Right atrium auricular region (tissue), 2 donors: ENCODE results near the gene FAM241A. TPM values are rescaled to one million over a fixed set of nuclear protein-coding genes. Genes with fewer than 3 reads are reported as not detected.
A peak's percentile ranks its signal among the peaks of the same experiment; 100 is the strongest.

Experiments used
- DNase-seq: peaks from one replicate; pipeline ENCODE4 v3.0.0-alpha.2; 2019; ENCODE audit warnings: low spot score
- H3K27ac ChIP-seq, 2 donors: fragments of 200-600 bp; sonication (generic); 1 replicate in 1 of 2; 2 replicates in 1 of 2; pipeline ENCODE4 v1.5.1; 2016 to 2019
- H3K27me3 ChIP-seq, 2 donors: fragments of 200-600 bp; sonication (generic); one replicate each; pipeline versions ENCODE4 v1.5.1 to v1.6.0; 2017 to 2019
- H3K36me3 ChIP-seq: fragments of 200-600 bp; sonication (generic); one replicate; pipeline ENCODE4 v1.5.1; 2016
- H3K4me1 ChIP-seq, 2 donors: fragments of 200-600 bp; sonication (generic); one replicate each; pipeline versions ENCODE4 v1.5.1 to v1.6.0; 2017 to 2019
- H3K4me3 ChIP-seq, 2 donors: fragments of 200-600 bp; sonication (generic); 1 replicate in 1 of 2; 2 replicates in 1 of 2; pipeline ENCODE4 v1.5.1; 2017 to 2019; ENCODE audit warnings: mild to moderate bottlenecking in 1 of 2, moderate library complexity in 1 of 2
- H3K9me3 ChIP-seq, 2 donors: fragments of 200-600 bp; sonication (generic); one replicate each; pipeline ENCODE4 v1.5.1; 2019
- total RNA-seq, 2 donors: library from RNA; depleted of rRNA; stranded (reverse); fragments of >200 nt; gene quantifications; one replicate each; pipeline ENCODE4 v1.1.0, GENCODE V29; 2016
- TF ChIP-seq, protein P1 (sequence below), 2 donors: fragments of 200-600 bp; sonication (generic); IDR thresholded peaks; one replicate each; pipeline ENCODE4 v1.5.1; 2019; ENCODE audit warnings: antibody characterized with exemption in 2 of 2

The FAM241A gene
- total RNA-seq, 2 donors from 2014 or later: 6.0 to 6.7 TPM

DNA sequence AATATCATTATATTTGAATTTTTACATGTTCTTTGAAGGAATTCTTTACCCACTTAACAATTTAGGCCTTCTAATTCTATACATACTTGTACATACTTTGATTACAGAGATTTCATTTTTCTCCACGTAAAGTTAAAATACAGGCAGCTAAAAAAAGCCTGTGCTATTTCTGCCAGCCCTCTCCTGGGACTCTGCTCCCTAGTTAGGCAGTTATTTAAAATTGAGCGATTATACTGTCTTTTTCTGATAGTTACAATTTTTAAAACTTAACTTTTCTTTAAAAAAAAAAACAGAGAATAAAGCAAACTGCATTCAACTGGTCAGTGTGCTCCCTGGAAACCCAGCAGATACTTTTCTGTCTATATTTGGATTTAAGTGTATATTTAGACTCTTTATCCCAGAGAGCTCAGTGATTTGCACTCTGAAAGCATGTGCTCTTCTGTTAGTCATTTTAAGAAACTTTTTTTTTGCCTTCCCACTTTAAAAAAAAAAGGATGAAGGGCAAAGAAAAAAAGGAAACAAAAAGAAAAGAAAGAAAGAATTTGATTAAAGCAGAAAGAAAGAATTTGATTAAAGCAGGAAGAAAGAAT lies 18.1 kb upstream of the FAM241A start:
- H3K27ac ChIP-seq: peak overlapping the region in 1 of 2 donors; percentile 25
- DNase-seq: no peak
- H3K4me3 ChIP-seq: no peak overlapping the region
- peaks cover 0 to 5% of the 10 kb centered on the region in 2 donors for H3K4me1 ChIP-seq
- H3K9me3 ChIP-seq: no peaks in the 10 kb centered on the region
- TF ChIP-seq, protein P1, sequence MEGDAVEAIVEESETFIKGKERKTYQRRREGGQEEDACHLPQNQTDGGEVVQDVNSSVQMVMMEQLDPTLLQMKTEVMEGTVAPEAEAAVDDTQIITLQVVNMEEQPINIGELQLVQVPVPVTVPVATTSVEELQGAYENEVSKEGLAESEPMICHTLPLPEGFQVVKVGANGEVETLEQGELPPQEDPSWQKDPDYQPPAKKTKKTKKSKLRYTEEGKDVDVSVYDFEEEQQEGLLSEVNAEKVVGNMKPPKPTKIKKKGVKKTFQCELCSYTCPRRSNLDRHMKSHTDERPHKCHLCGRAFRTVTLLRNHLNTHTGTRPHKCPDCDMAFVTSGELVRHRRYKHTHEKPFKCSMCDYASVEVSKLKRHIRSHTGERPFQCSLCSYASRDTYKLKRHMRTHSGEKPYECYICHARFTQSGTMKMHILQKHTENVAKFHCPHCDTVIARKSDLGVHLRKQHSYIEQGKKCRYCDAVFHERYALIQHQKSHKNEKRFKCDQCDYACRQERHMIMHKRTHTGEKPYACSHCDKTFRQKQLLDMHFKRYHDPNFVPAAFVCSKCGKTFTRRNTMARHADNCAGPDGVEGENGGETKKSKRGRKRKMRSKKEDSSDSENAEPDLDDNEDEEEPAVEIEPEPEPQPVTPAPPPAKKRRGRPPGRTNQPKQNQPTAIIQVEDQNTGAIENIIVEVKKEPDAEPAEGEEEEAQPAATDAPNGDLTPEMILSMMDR (IDR thresholded peaks at IDR 0.05): no peak
- H3K27me3 ChIP-seq: no peaks in the 10 kb centered on the region
- H3K36me3 ChIP-seq: no peaks in the 10 kb centered on the region

DNA sequence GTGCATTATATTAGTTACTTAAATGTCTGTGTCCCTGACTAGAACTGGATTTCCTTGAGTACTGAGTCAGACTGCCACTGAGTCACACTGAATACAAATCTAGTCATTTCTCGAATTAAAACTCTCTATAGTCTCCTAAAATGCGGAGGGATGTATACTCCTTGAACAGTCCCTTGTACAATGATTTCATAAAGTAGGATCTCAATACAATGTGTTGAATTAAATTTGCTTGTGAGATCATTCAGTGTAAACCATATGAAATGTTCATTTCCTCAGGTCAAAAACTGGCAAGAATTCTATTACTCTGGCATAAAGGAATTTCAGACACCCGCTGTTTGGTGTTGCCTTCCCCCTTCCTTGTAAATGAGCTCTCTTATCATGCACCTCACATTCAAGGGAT lies 17.5 kb upstream of the FAM241A start:
- Histone ChIP-seq H3K36me3 (no peaks in the 10 kb centered on the region), H3K4me1 (peaks cover 0 to 5% of the 10 kb centered on the region in 2 donors), H3K4me3 (no peak overlapping the region), H3K27ac (peak overlapping the region in 1 of 2 donors; percentile 25), H3K9me3 (no peaks in the 10 kb centered on the region), H3K27me3 (no peaks in the 10 kb centered on the region)
- no peak for DNase-seq
- TF ChIP-seq, protein P1 (IDR thresholded peaks at IDR 0.05): no peak

DNA sequence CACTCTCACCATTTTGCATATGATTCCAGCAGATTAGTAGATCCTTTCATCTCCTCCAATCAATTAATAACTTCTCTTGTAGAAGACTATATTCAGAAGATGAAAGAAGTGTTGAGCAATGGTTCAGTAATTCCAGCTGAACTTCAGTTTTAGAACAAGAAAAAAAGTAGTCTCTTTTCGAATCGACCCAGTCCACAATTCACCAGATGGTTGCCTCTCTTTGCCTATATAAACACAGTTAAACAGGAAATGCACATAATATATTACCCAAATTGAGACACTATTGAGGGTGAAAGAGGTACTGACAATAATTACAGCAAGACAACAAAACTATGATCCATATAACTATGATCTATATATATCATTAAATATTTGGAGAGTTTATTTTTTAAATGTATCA lies 16.8 kb upstream of the FAM241A start:
- H3K27ac ChIP-seq: no peak overlapping the region
- no peaks in the 10 kb centered on the region for H3K9me3 ChIP-seq
- H3K27me3 ChIP-seq: no peaks in the 10 kb centered on the region
- H3K4me1 ChIP-seq: peaks cover 0 to 5% of the 10 kb centered on the region in 2 donors
- H3K36me3 ChIP-seq: no peaks in the 10 kb centered on the region
- TF ChIP-seq, protein P1 (IDR thresholded peaks at IDR 0.05): no peak
- H3K4me3 ChIP-seq: no peak overlapping the region
- DNase-seq: no peak

DNA sequence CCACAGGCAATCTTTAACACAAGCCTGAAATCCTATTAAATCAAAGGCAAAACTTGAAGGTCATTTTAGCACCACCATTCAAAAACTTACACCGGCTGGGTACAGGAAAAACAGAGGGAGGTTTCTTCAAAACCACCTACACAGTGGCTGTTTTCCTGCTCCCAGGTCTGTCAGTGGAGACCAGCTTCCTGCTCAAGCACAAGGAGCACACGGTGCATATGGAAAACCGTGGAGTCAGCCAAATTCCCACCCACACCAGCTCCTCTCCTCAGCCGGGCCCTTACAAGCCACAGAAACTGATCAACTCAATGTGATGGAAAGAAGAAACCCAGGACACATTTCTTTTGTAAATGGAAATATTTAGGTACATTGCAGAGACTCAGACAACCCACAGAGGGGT lies 14.3 kb upstream of the FAM241A start:
- Histone ChIP-seq H3K9me3 (no peaks in the 10 kb centered on the region), H3K4me3 (no peak overlapping the region), H3K36me3 (no peaks in the 10 kb centered on the region), H3K4me1 (peaks cover 0 to 5% of the 10 kb centered on the region in 2 donors), H3K27ac (no peak overlapping the region), H3K27me3 (no peaks in the 10 kb centered on the region)
- TF ChIP-seq, protein P1 (IDR thresholded peaks at IDR 0.05): no peak
- no peak for DNase-seq

DNA sequence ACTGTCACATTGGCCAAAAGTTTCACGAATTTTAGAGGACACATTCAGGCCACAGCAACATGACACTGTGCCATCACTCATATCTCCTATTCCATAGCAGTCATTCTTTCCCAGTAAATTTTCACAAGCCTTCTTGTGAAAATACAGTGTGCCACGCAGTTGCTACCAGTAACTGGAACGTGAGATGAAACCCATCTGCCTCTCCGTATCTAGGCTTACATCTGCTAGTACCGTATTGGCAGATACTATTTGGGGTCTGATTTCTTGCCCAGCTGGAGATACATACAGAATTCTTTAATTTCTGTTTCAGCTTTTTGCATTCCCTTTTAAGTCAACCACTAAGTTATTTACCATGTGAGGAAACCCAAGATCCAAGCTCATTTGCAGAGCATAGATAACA lies 8.7 kb upstream of the FAM241A start:
- Histone ChIP-seq H3K4me1 (peaks cover 0 to 17% of the 10 kb centered on the region in 2 donors), H3K27ac (no peak overlapping the region), H3K9me3 (no peaks in the 10 kb centered on the region), H3K4me3 (no peak overlapping the region), H3K27me3 (no peaks in the 10 kb centered on the region), H3K36me3 (no peaks in the 10 kb centered on the region)
- DNase-seq: no peak
- TF ChIP-seq, protein P1 (IDR thresholded peaks at IDR 0.05): no peak

DNA sequence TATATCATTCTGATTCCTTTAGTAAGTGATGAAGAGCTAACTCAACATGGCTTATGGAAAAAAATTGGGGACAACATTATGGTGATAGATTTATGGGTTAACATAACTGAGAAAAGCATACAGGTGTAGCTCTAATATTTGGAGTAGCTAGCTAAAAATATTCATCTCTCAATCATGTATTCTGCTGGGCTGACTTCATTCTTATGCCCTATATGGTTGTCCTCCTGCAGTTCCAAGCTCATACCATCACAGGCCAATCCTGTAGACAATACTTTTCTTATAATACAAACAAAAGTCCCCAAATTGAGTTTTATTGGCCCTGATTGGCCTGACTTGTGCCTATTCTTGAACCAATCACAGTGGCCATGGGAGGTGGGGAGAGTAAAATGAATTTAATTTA lies 6.7 kb upstream of the FAM241A start:
- Histone ChIP-seq H3K4me3 (no peak overlapping the region), H3K36me3 (no peaks in the 10 kb centered on the region), H3K27me3 (no peaks in the 10 kb centered on the region), H3K4me1 (peaks cover 0 to 27% of the 10 kb centered on the region in 2 donors), H3K9me3 (no peaks in the 10 kb centered on the region), H3K27ac (no peak overlapping the region)
- no peak for DNase-seq
- TF ChIP-seq, protein P1 (IDR thresholded peaks at IDR 0.05): no peak
